ENCODE results near the gene STXBP6. TPM values are rescaled to one million over a fixed set of nuclear protein-coding genes. Genes with fewer than 3 reads are reported as not detected.

Gene STXBP6
- total and polyA plus RNA-seq, 2 of the 13 experiments (the other 11 are each of a cell fraction or from before 2014, with no cell fraction given): 35.3 to 42.8 TPM

DNA sequence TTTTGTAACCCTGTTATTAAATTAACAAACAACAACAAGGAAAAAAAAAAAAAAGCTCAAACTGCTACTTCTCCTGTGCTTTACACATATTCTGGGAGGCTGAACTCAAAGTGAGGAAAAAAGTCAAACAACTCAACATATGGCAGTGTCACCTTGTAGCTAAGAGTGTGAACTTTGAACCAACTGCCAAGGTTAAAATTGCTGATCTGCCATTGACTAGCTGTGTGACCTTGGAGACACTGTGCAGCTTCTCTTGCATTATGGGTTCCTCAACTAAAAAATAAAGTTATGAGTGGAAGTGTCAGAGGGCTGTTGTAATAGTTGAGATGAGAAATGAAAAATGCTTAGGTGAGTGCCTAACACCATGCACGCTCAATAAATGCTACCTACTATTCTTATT, 34.2 kb downstream of the STXBP6 start (continued):
- TF ChIP-seq CC2D1A (CRISPR knock-in tag; IDR thresholded peaks at IDR 0.05) (no peak), ZC3H4 (CRISPR knock-in tag; IDR thresholded peaks at IDR 0.05; ENCODE audit: borderline replicate concordance) (no peak), POGZ (CRISPR knock-in tag; IDR thresholded peaks at IDR 0.05) (peak; percentile 81), HDAC2 (CRISPR knock-in tag; IDR thresholded peaks at IDR 0.05) (0 out of 2 replicates have a peak, but pooled peaks have one; percentile 43), ZNF362 (CRISPR knock-in tag; IDR thresholded peaks at IDR 0.05; ENCODE audit: borderline replicate concordance) (peak; percentile 48; the same call in 1 of the 2 replicates), EP300 (IDR thresholded peaks at IDR 0.05; ENCODE audit: low read depth in 2 of 2, low read length in 2 of 2) (peak in 1 of 2 experiments; percentile 22; a peak in 1 of 4 replicates), EP300 (CRISPR knock-in tag; IDR thresholded peaks at IDR 0.05; ENCODE audit: borderline replicate concordance) (no peak), TCF7L2 (IDR thresholded peaks at IDR 0.05; ENCODE audit: low read depth, low read length) (no peak), TEAD2 (CRISPR knock-in tag; IDR thresholded peaks at IDR 0.05) (no peak), SOX6 (IDR thresholded peaks at IDR 0.05) (no peak), SOX6 (CRISPR knock-in tag; IDR thresholded peaks at IDR 0.05) (peak; percentile 46; the same call in 1 of the 2 replicates), TBX2 (CRISPR knock-in tag; IDR thresholded peaks at IDR 0.05; ENCODE audit: borderline replicate concordance) (no peak), ATF6 (CRISPR knock-in tag; conservative IDR thresholded peaks at IDR 0.05) (no peak), ATF1 (CRISPR knock-in tag; IDR thresholded peaks at IDR 0.05) (0 out of 2 replicates have a peak, but pooled peaks have one; percentile 24), FOXA3 (CRISPR knock-in tag; IDR thresholded peaks at IDR 0.05) (peak; percentile 52; the same call in 1 of the 2 replicates), HOXA3 (CRISPR knock-in tag; IDR thresholded peaks at IDR 0.05) (peak; percentile 48; the same call in 1 of the 2 replicates), SALL1 (CRISPR knock-in tag; IDR thresholded peaks at IDR 0.05) (peak; percentile 64; the same call in 1 of the 2 replicates)
- TF ChIP-seq, protein P1, sequence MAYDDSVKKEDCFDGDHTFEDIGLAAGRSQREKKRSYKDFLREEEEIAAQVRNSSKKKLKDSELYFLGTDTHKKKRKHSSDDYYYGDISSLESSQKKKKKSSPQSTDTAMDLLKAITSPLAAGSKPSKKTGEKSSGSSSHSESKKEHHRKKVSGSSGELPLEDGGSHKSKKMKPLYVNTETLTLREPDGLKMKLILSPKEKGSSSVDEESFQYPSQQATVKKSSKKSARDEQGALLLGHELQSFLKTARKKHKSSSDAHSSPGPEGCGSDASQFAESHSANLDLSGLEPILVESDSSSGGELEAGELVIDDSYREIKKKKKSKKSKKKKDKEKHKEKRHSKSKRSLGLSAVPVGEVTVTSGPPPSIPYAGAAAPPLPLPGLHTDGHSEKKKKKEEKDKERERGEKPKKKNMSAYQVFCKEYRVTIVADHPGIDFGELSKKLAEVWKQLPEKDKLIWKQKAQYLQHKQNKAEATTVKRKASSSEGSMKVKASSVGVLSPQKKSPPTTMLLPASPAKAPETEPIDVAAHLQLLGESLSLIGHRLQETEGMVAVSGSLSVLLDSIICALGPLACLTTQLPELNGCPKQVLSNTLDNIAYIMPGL (CRISPR knock-in tag; IDR thresholded peaks at IDR 0.05; ENCODE audit: borderline replicate concordance in 1 of 2, low read depth in 1 of 2): 0 out of 4 replicates have a peak, but pooled peaks of 1 of the 2 experiments have one; percentile 22
- TF ChIP-seq, protein P2, sequence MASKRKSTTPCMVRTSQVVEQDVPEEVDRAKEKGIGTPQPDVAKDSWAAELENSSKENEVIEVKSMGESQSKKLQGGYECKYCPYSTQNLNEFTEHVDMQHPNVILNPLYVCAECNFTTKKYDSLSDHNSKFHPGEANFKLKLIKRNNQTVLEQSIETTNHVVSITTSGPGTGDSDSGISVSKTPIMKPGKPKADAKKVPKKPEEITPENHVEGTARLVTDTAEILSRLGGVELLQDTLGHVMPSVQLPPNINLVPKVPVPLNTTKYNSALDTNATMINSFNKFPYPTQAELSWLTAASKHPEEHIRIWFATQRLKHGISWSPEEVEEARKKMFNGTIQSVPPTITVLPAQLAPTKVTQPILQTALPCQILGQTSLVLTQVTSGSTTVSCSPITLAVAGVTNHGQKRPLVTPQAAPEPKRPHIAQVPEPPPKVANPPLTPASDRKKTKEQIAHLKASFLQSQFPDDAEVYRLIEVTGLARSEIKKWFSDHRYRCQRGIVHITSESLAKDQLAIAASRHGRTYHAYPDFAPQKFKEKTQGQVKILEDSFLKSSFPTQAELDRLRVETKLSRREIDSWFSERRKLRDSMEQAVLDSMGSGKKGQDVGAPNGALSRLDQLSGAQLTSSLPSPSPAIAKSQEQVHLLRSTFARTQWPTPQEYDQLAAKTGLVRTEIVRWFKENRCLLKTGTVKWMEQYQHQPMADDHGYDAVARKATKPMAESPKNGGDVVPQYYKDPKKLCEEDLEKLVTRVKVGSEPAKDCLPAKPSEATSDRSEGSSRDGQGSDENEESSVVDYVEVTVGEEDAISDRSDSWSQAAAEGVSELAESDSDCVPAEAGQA (IDR thresholded peaks at IDR 0.05; ENCODE audit: low read depth): no peak
- TF ChIP-seq, protein P2 (CRISPR knock-in tag; IDR thresholded peaks at IDR 0.05; ENCODE audit: borderline replicate concordance): no peak

All from HepG2 (cell line).